NCI-H1436 treated with DMSO at 0.1 percent for 48 hours (cell line): ENCODE results near the gene PTGES3.
"Not testable (repeated sequence)": the region's sequence is repeated elsewhere in the genome, so short reads cannot be mapped to it uniquely, and the experiment has no call there.

Experiments
- DNase-seq: peaks from one replicate; lab custom pipeline; 2025; lab: John Stamatoyannopoulos, UW

PTGES3 gene

DNA sequence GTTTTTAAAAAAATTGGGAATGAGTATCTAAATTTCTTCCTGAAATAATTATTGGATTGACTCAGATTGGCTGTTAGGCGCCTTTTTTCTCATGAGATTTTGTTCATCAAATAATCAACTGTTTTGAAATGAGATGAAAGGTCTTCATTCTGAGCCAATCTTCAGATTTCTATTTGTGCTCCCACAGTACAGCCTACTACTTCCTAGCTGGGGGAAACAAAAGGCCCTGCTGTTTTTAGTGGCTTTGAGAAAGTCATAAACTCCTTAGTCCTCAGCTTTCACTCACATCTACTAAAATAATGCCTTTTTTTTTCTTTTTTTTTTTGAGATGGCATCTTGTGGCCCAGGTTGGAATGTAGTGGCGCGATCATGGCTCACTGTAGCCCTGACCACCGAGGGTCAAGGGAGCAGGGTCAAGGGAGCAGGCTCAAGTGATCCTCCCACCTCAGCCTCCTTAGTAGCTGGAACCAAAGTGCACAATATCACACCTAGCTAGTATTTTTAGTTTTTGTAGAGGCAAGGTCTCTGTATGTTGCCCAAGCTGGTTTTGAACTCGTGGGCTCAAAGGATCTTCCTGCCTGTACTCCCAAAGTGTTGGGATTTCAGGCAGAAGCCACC lies 21.8 kb upstream of the PTGES3 start:
- DNase-seq: no peak

DNA sequence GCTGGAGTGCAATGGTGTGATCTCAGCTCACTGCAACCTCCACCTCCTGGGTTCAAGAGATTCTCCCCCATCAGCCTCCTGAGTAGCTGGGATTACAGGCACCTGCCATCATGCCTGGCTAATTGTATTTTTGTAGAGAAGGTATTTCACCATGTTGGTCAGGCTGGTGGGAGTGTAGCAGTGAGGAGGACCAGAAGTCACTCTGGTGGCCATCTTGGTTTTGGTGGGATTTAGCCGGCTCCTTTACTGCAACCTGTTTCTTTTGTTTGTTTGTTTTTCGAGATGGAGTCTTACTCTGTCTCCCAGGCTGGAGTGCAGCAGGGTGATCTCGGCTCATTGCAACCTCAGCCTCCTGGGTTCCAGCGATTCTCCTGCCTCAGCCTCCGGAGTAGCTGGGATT lies 16.4 kb upstream of the PTGES3 start:
- DNase-seq: not testable (repeated sequence)

DNA sequence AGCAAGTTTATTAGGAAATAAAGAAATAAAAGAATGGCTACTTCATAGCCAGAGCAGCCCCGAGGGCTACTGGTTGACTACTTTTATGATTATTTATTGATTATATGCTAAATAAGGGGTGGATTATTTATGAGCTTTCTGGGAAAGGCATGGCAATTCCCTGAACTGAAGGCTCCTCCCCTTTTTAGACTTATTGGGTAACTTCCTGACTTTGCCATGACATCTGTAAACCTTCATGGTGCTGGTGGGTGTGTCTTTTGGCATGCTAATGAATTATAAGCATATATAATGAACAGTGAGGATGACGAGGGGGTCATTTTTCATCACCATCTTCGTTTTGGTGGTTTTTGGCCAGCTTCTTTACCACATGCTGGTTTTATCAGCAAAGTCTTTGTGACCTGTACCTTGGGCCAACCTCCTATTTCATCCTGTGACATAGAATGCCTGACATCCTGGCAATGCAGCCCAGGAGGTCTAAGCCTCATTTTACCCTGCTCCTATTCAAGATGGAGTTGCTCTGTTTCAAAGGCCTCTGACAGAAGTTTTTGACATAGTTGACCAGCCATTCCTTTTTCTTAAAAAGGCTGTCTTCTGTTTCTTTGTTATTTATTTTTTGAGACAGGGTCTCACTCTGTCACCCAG lies 11.1 kb upstream of the PTGES3 start:
- DNase-seq: no peak

DNA sequence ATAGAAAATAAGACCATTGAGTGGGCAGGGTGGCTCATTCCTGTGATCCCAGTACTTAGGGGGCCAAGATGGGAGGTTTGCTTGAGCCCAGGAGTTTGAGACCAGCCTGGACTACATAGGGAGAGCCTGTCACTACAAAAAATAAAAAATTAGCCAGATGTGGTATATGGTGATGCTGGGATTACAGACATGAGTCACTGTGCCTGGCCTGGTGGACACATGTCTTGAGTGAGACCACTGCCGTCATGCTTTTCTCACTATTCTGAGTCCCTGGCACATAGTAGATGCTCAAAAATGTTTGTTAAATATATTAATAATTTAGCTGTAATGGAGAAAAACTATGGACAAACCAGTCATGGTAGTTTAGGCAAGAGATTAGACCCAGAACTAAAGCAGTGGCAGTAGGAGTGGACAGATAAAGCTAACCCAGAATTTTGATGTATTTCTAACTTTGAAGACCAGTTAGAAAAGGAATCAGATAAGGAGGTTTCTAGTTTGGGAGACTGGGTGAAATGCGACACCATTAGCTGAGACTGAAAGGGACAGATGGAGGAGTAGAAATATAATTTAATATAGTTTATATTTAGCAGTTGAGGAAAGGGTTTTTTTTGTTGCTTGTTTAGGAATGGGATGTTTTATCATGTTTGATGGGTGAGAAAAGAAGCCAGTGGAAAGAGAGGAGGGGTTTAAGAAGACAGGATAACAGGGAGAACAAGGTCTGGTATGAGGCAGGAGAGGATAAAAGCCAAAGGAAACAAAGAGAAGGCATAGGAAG lies 7.4 kb upstream of the PTGES3 start:
- DNase-seq: no peak

DNA sequence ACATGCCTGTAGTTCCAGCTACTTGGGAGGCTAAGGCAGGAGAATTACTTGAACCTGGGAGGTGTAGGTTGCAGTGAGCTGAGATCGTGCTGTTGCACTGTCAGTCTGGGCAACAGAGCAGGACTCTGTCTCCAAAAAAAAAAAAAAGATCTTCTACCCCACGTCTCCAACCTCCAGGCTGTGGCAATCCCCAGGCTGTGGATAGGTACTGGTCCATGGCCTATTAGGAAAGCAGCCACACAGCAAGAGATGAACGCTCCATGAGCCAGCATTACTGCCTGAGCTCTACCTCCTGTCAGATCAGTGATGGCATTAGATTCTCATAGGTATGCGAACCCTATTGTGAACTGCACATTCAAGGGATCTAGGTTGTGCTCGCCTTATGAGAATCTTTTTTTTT lies 6.1 kb upstream of the PTGES3 start:
- no peak for DNase-seq

DNA sequence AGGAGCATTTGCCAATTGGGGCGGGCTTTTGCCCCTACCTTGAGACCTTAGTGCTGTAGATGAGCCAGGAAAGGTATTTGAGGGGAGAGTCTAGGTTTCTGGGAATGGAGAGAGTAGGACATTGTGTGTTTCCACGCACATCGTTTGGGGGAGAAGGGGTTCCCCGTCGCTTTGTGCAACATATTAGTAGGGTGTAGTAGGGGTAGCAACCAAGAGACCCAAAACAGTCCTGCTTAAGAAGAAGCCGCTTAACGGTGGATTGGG lies 694 bp upstream of the PTGES3 start:
- no peak for DNase-seq

DNA sequence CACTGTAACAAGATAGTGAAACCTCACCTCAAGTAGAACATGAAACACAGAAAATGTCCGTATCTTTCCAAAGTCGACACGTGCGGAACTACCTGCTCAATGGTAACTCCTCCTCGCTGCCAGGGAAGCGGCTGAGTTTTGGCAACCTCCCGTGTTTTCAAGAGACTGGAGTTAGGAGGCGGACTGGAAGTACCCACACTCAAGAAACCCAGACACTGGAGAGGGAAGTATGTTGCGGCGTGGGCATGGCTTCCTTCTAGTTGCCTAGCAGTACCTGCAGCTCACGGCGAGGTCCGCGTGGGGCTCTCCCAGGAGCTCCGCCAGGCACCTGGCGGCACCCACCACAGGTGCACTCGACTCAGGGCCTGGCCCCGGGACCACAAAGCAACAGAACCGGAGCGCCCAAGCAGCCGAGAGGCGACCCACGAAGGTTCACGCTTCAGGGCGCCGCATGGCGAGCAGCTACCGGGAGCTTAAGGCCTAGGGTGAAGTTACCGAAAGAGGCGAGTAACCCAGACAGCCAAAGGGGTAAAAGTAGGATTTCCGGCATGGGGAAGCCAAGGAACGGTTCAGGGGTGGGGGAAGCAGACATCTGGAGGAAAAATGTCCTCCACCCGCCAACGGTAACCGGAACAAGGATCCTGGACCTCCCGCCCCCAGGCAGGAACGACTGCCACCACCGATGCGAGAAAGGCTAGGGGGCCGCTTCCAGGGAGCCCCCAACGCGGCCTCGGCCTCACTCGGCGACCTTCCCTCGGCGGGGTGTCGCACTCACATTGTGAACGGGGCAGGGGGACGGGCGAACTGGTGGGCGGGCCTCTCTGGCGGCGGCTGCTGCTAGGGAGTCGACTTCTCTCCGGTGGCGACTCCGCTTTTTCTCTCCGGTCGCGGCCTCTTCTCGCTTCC lies 608 bp downstream of the PTGES3 start:
- DNase-seq: no peak

DNA sequence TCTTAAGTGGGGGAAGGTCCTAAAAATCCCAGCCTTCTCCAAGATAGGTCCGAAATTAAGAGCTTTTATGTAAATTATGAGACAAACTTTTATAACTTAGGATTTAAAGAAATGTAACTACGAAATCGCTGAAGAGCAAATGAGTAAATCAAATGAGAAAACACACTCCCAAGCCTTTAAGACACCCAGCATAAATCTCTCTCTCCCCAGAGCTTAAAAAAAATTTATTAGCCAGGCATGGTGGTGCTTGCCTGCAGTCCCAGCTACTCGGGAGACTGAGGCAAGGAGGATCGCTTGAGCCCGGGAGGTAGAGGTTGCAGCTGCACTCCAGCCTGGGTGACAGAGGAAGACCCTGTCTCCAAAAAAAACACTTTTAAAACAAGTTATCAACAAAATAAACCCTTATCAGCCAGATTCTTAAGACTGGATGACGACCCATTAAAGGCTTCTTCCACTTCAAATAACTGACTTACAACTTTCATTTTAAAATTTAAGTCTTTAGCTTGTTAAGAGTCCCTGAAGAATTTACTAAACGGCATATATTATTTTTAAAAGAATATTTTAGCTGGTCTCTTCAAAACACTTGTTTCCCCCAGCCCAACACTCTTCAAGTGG lies 3.2 kb downstream of the PTGES3 start:
- no peak for DNase-seq

DNA sequence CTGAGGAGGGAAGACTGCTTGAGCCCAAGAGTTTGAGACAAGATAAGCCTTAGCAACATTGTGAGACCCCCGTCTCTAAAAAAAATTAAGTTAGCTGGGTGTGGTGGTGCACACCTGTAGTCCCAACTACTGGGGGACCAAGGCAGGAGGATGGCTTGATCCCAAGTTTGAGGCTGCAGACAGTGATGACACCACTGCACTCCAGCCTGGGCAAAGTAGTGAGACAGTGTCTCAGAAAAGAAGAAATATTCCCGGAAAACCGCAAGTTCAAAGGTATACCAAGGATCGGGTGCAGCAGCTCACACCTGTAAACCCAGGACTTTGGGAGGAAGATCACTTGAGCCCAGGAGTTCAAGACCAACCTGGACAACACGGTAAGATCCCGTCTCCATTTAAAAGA lies 5.8 kb downstream of the PTGES3 start:
- no peak for DNase-seq

DNA sequence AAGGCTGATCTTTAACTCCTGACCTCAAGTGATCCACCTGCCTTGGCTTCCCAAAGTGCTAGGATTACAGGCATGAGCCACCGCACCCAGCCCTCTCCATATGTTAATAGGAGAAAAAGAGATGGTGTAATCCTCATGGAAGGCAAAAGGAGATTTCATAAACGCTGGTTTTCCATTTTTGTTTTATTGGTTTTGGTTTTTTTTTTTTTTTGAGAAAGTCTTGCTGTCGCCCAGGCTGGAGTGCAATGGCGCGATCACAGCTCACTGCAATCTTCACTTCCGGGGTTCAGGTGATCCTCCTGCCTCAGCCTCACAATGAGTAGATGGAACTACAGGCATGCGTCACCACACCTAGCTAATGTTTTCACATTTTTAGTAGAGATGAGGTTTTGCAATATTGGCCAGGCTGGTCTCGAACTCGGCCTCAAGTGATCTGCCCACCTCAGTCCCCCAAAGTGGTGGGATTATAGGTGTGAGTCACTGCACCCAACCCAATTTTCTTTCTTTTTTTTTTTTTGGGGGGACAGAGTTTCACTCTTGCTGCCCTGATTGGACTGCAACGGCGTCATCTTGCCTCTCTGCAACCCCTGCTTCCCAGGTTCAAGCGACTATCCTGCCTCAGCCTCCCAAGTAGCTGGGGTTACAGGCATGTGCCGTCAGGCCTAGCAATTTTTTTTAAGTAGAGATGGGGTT lies 8.1 kb downstream of the PTGES3 start:
- DNase-seq: no peak

DNA sequence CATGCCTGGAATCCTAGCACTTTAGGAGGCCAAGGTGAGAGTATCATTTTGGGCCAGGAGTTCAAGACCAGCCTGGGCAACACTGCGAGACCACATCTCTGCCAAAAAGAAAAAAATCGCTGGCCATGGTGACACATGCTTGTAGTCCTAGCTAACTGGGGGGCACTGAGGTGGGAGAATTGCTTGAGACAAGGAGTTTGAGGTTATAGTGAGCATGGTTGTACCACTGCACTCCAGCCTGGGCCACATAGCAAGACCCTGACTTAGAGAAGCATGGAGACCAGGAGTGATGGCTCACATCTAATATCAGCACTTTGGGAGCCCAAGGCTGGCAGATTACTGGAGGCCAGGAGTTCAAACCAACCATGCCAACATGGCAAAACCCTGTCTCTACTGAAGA lies 9.2 kb downstream of the PTGES3 start:
- no peak for DNase-seq

DNA sequence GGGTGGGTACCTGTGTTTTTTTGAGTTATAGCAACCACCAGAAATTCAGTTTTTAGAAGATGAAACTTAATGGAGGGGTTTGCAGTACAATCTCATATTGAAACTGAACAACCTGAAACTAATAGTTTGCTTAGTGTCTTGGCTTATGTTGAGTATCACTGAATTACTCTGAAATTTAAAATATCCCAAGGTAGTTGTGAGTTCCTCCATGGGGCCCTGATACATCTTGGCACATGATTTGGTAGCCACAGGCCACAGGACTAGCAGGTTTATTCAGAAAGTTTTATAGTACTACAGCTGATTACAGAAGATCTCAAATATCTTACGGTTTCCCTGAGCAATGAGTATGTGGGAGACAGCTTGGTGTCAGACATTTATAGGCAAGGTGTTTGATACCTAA lies 10.4 kb downstream of the PTGES3 start:
- no peak for DNase-seq

DNA sequence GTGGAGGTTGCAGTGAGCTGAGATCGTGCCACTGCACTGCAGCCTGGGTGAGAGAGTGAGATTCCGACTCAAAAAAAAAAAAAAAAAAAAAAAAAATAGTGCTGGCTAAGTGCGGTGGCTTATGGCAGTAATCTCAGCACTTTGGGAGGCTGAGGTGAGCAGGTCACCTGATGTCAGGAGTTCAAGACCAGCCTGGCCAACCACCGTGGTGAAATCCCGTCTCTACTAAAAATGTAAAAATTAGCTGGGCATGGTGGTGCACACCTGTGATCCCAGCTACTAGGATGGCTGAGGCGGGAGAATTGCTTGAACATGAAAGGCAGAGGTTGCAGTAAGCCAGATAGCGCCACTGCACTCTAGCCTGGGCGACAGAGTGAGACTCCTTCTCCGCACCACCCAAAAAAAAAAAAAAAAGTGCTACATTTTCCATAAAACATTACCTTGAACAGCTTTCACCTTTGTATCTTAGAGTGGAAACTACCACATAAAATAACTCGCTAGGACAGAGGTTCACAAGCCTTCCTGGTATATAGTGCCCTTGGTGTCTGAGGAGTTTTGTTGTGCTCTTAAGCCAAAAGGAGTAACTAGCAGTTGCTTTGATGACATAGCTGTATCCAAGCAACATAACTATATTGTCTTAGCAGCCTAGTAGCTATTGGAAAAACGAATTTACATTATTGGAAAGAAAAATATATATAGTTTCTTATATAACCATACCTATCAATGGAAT lies 11.1 kb downstream of the PTGES3 start:
- no peak for DNase-seq

DNA sequence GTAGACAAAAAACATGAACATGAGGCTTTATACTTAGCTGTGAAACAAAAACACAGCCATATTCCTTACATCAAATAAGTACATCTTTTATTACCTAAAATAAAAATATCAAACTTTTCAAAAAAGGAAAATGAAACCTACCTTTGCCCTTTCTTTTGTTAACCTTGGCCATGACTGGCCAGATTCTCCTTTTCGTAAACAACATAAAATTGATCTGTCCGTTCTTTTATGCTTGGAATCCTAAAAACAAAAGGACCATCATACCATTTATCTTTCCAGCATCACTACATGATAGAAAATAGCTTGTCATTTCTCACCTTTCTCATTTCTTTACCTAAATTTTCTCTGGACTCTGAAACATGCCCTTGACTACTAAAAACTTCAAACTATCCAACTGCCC lies 16.5 kb downstream of the PTGES3 start:
- no peak for DNase-seq

DNA sequence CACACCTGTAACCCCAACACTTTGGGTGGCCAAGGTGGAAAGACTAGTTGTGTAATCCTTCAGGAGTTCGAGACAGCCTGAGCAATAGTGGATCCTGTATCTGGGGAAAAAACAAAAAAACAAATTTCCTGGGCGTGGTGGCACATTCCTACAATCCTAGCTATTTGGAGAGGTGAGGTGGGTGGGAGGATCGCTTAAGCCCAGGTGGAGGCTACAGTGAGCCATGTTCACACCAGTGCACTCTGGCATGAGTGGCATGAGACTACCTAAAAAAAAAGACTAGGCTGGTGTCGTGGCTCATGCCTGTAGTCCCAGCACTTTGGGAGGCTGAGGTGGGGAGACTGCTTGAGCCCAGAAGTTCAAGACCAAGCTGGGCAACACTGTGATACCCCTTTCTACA lies 17.2 kb downstream of the PTGES3 start:
- DNase-seq: no peak

DNA sequence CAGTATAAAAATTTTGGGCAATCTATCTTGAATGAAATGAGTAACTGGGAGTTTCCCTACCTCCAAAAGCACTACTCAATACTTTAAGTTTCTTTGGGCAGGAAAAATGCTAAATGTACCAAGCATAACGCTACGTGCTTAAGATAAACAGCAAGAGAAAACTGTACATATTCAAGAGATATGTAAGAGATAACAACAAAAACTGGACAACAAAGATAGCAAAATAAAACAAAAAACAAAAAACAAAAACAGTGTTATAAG lies 20.0 kb downstream of the PTGES3 start:
- no peak for DNase-seq

DNA sequence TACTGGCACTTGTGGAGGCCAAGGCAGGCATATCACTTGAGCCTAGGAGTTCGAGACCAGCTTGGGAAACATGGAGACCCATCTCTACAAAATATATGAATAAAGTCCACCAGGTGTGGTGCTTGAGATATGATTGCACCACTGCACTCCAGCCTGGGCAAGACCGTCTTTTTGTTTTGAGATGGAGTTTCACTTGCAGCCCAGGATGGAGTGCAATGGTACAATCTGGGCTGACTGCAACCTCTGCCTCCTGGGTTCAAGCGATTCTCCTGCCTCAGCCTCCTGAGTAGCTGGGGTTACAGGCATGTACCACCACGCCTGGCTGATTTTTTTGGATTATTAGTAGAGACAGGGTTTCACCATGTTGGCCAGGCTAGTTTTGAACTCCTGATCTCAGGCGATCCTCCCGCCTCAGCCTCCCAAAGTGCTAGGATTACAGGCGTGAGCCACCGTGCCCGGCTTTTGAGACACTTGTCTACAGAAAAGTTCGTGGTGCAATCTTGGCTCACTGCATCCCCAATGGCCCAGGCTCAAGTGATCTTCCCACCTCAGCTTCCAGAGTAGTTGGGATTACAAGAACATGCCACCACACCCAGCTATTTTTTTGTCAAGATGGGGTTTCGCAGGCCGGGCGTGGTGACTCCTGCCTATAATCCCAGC lies 26.0 kb downstream of the PTGES3 start:
- DNase-seq: no peak

DNA sequence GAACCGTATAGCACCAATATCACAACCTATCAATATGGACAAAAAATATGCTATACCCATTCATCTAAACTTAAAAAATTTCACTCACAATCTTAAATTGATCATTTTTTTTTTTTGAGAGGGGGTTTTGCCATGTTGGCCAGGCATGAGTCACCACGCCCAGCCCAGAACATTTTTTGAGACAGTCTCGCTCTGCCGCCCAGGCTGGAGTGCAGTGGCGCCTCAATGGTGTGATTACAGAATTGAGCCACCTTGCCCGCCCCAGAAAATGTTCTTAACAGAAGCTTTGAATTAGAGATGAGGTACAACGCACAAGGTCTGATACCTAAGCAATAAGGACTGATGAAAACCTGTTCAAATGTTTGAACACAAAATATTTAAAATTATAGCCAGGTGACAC lies 26.5 kb downstream of the PTGES3 start:
- DNase-seq: no peak

DNA sequence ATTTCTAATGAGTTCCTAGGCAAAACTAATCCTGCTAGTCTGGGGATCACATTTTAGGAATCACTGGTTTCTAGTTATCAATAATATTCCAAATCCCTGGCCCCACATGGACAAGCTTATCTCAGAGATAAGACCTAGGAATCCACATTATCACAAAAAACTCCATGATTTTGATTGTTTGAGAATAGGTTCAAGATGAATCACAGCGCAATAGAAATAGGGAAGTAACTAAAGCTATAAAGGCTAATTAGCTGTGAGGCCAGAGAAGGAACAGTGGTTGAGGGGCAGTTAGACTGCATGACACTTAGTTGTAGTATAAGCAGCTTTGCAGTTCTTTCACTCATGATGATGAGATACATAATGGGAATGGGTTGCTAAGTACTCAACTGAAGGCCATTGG lies 29.2 kb downstream of the PTGES3 start:
- no peak for DNase-seq
